ENCODE data around the gene ENAH.
"Not testable (repeated sequence)": the region's sequence is repeated elsewhere in the genome, so short reads cannot be mapped to it uniquely, and the experiment has no call there.

GRCh38 chr1:225510740-225511139, 142.2 kb downstream of the ENAH start:
- TF ChIP-seq CTCF, POLR2A, EP300 (IDR thresholded peaks at IDR 0.05): not testable (repeated sequence)

Data from gastroesophageal sphincter (tissue), 3 donors.